ENCODE data around the gene NIPSNAP3A. TPM values are rescaled to one million over a fixed set of nuclear protein-coding genes. Genes with fewer than 3 reads are reported as not detected.

NIPSNAP3A gene
- total RNA-seq, 4 donors from 2014 or later, result 21.9 to 42.0 (median 24.4) TPM

DNA sequence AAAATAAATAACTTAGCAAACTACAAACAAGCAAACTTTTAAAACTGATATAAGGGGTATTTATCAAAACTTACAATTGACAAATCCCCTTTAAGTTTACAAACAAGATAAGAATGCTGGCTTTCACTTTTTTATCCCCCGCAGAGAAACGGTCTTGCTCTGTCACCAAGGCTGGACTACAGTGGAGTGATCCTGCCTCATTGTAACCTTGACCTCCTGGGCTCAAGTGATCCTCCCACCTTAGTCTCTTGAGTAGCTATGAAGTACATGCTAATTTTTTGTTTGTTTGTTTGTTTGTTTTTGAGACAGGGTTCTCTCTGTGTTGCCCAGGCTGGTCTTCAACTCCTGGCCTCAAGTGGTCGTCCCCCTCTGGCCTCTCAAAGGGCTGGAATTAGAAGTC, 9.0 kb upstream of the NIPSNAP3A start:
- no peak for TF ChIP-seq POLR2A (IDR thresholded peaks at IDR 0.05)
- no peak for TF ChIP-seq EP300 (IDR thresholded peaks at IDR 0.05)
- no peak for TF ChIP-seq POLR2AphosphoS5 (IDR thresholded peaks at IDR 0.05)
- no peak for TF ChIP-seq CTCF (IDR thresholded peaks at IDR 0.05)
- H3K4me3 ChIP-seq, result no peak overlapping the region
- WGBS, 2 donors (ENCODE audit: low coverage in 1 of 2), result 70 to 76% methylated on average over 2 to 3 of the region's 3 CpGs
- no peak for ATAC-seq
- H3K27me3 ChIP-seq, result no peaks in the 10 kb centered on the region
- H3K9me3 ChIP-seq, result no peaks in the 10 kb centered on the region
- no peaks in the 10 kb centered on the region for H3K4me1 ChIP-seq
- no peaks in the 10 kb centered on the region for H3K36me3 ChIP-seq
- no peak overlapping the region for H3K27ac ChIP-seq

DNA sequence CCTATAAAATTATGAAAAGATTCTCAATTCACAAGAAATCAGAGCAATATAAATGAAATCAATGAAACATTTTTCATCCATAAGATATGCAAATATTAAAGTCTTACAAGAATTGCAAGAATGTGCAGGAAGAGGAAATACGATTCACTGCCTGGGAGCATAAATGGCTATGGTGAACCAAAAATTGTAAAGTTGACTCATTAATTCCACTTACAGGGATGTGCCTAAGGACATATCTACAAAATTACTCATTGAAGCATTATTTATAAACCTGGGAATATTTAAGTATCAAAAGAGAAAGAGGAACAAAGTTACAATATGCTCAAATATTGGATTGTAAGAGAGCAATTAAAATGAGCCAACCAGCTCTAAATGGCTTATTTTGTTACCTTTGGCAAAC, 6.9 kb upstream of the NIPSNAP3A start:
- Histone ChIP-seq H3K27ac (no peak overlapping the region), H3K36me3 (no peaks in the 10 kb centered on the region), H3K27me3 (no peaks in the 10 kb centered on the region), H3K4me1 (no peaks in the 10 kb centered on the region), H3K4me3 (no peak overlapping the region), H3K9me3 (no peaks in the 10 kb centered on the region)
- TF ChIP-seq POLR2AphosphoS5 (IDR thresholded peaks at IDR 0.05) (no peak), POLR2A (IDR thresholded peaks at IDR 0.05) (no peak), CTCF (IDR thresholded peaks at IDR 0.05) (no peak), EP300 (IDR thresholded peaks at IDR 0.05) (no peak)
- ATAC-seq, result no peak
- 17 to 29% methylated on average over 1 of the region's 1 CpG for WGBS, 2 donors (ENCODE audit: low coverage in 1 of 2)

DNA sequence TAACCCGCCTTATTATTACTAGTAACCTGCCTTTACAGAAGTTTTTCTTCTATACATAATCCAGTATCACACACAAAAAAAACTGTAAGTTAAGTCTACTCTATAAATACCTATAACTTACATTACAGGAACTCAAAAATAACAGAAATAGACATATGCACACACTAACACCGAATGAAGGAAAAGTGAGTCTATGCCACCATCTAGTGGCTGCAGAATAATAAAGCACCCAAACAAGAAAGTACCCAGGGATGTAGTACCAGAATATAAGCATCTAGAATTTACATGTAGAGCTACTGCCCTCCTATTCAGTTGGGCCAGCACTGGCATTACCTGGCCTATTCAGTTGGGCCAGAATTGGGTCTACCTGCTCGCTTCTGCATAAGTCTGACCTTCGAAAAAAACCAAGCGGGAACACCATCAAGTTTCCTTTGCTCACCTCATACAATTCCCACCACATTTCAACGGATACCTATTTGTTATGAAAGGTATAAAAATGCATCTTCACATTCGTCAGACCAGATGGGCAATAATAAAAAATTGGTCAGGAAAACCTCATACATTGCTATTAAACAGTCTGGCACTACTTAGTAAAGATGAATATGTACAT, 4.0 kb upstream of the NIPSNAP3A start:
- Histone ChIP-seq H3K36me3 (no peaks in the 10 kb centered on the region), H3K9me3 (no peaks in the 10 kb centered on the region), H3K4me3 (no peak overlapping the region), H3K4me1 (peaks cover 0 to 5% (median 0%) of the 10 kb centered on the region in 3 donors), H3K27ac (no peak overlapping the region), H3K27me3 (no peaks in the 10 kb centered on the region)
- no peak for ATAC-seq
- WGBS, 2 donors (ENCODE audit: low coverage in 1 of 2), result 24 to 28% methylated on average over 7 of the region's 7 CpGs
- no peak for TF ChIP-seq POLR2A (IDR thresholded peaks at IDR 0.05)
- TF ChIP-seq CTCF (IDR thresholded peaks at IDR 0.05), result peak; percentile 39 to 71 (median 68)

DNA sequence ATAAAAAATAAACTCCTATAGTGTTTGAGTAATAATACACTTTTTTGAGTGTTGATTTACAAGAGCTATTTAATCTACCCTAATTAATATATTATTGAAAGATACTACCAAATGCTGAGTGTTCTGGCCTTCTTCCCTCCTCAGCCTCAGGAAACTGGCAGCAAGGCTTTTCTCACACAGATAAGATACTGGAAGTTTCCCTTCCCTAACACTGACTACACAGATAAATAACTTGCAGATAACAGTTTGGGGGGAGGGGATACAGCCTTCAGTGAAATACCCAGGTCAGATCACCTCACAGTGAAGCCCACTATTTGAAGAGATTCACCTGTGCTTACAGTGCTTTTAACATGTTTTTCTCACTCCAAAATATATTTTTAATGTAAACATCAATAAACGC, 1.6 kb upstream of the NIPSNAP3A start:
- no peak for ATAC-seq
- 58 to 78% methylated on average over 1 of the region's 1 CpG for WGBS, 2 donors (ENCODE audit: low coverage in 1 of 2)
- no peak for TF ChIP-seq POLR2AphosphoS5 (IDR thresholded peaks at IDR 0.05)
- TF ChIP-seq POLR2A (IDR thresholded peaks at IDR 0.05), result no peak
- no peak for TF ChIP-seq EP300 (IDR thresholded peaks at IDR 0.05)
- no peak for TF ChIP-seq CTCF (IDR thresholded peaks at IDR 0.05)

GRCh38 chr9:104746285-104746684, 1.2 kb upstream of the NIPSNAP3A start:
- no peak overlapping the region for H3K4me3 ChIP-seq
- TF ChIP-seq POLR2AphosphoS5 (IDR thresholded peaks at IDR 0.05) (no peak), POLR2A (IDR thresholded peaks at IDR 0.05) (no peak), EP300 (IDR thresholded peaks at IDR 0.05) (no peak), CTCF (IDR thresholded peaks at IDR 0.05) (no peak)
- no peaks in the 10 kb centered on the region for H3K27me3 ChIP-seq
- peaks cover 0 to 18% (median 3%) of the 10 kb centered on the region in 3 donors for H3K4me1 ChIP-seq
- H3K36me3 ChIP-seq, result peaks cover 0 to 2% of the 10 kb centered on the region in 2 donors
- no peak overlapping the region for H3K27ac ChIP-seq
- 80 to 100% methylated on average over 2 of the region's 2 CpGs for WGBS, 2 donors (ENCODE audit: low coverage in 1 of 2)
- no peaks in the 10 kb centered on the region for H3K9me3 ChIP-seq
- no peak for ATAC-seq

More for the DNA sequence above, 1.6 kb upstream of the NIPSNAP3A start:
- no peak overlapping the region for H3K27ac ChIP-seq
- no peaks in the 10 kb centered on the region for H3K9me3 ChIP-seq
- no peaks in the 10 kb centered on the region for H3K27me3 ChIP-seq
- peaks cover 0 to 18% (median 3%) of the 10 kb centered on the region in 3 donors for H3K4me1 ChIP-seq
- no peak overlapping the region for H3K4me3 ChIP-seq
- H3K36me3 ChIP-seq, result no peaks in the 10 kb centered on the region

All from gastroesophageal sphincter (tissue), 4 donors.